GDM1 (cell line): ENCODE results near the gene ARL5A.

ENCODE experiments used
- DNase-seq: peaks from one replicate; lab custom pipeline; 2025; lab: John Stamatoyannopoulos, UW

ARL5A gene

GRCh38 chr2:151840216-151841046 is 12.2 kb upstream of the ARL5A start:
- no peak for DNase-seq

- DNase-seq: no peak
Observed at GRCh38 chr2:151837926-151838325, 9.7 kb upstream of the ARL5A start.

- DNase-seq: no peak
Observed at GRCh38 chr2:151833984-151834383, 5.8 kb upstream of the ARL5A start.

GRCh38 chr2:151830961-151831360 is 2.7 kb upstream of the ARL5A start:
- no peak for DNase-seq

GRCh38 chr2:151828890-151829324 is 686 bp upstream of the ARL5A start:
- DNase-seq: no peak

GRCh38 chr2:151827564-151828142 is 568 bp downstream of the ARL5A start:
- no peak for DNase-seq

GRCh38 chr2:151826737-151827157 is 1.5 kb downstream of the ARL5A start:
- DNase-seq: no peak

- DNase-seq: no peak
Observed at GRCh38 chr2:151824886-151825285, 3.3 kb downstream of the ARL5A start.

GRCh38 chr2:151823651-151824050 is 4.6 kb downstream of the ARL5A start:
- no peak for DNase-seq

- DNase-seq: no peak
Observed at GRCh38 chr2:151819920-151820319, 8.3 kb downstream of the ARL5A start.

GRCh38 chr2:151817929-151818328 is 10.3 kb downstream of the ARL5A start:
- DNase-seq: no peak

GRCh38 chr2:151816843-151817242 is 11.4 kb downstream of the ARL5A start:
- DNase-seq: no peak

GRCh38 chr2:151815821-151816489 is 12.3 kb downstream of the ARL5A start:
- DNase-seq: no peak

GRCh38 chr2:151810489-151810888 is 17.7 kb downstream of the ARL5A start:
- no peak for DNase-seq

- no peak for DNase-seq
Observed at GRCh38 chr2:151809073-151809383, 19.2 kb downstream of the ARL5A start.

- DNase-seq: no peak
Observed at GRCh38 chr2:151808258-151809072, 19.8 kb downstream of the ARL5A start.

GRCh38 chr2:151805961-151806360 is 22.3 kb downstream of the ARL5A start:
- no peak for DNase-seq

- no peak for DNase-seq
Observed at GRCh38 chr2:151805343-151805742, 22.9 kb downstream of the ARL5A start.

- DNase-seq: no peak
Observed at GRCh38 chr2:151803811-151804210, 24.4 kb downstream of the ARL5A start.

GRCh38 chr2:151802315-151802714 is 25.9 kb downstream of the ARL5A start:
- no peak for DNase-seq

- no peak for DNase-seq
Observed at GRCh38 chr2:151799886-151800292, 28.3 kb downstream of the ARL5A start.

GRCh38 chr2:151796774-151797173 is 31.4 kb downstream of the ARL5A start:
- DNase-seq: no peak
